Panc1 (cell line): ENCODE measurements around the gene RUNX3. TPM values are rescaled to one million over a fixed set of nuclear protein-coding genes. Genes with fewer than 3 reads are reported as not detected.

Experiments used
- ATAC-seq: fragments of 200-7000 bp; cut with Tn5 transposase; 2 replicates; pipeline ENCODE4 v1.9.1; 2020; ENCODE audit warnings: mild to moderate bottlenecking, moderate library complexity
- BruUV-seq: library from RNA; stranded (reverse); fragments of 400-500 nt; replicated peaks from 2 replicates; lab custom pipeline; 2021; lab: Mats Ljungman, UMichigan
- CTCF ChIA-PET: fragments of 300-600 bp; sonication (Branson Sonifier 250); formaldehyde crosslinking; loops from one replicate; lab custom pipeline; 2022; ENCODE audit warnings: antibody characterized with exemption; lab: Charles Lee
- POLR2A ChIA-PET: fragments of 300-600 bp; sonication (Branson Sonifier 250); formaldehyde crosslinking; loops from one replicate; lab custom pipeline; 2022; ENCODE audit warnings: antibody characterized with exemption; lab: Charles Lee
- DNase-seq: peaks from one replicate; pipeline ENCODE4 v3.0.0-alpha.2; 2010; ENCODE audit warnings: low read depth, low spot score
- H3K27ac ChIP-seq: 2 replicates; pipeline ENCODE4 v1.5.1; 2011; ENCODE audit warnings: mild to moderate bottlenecking, low read length, inconsistent platforms
- H3K27me3 ChIP-seq: fragments of 200-500 bp; sonication (Bioruptor generic); 2 replicates; pipeline ENCODE4 v1.6.0; 2014; ENCODE audit warnings: low read length, inconsistent platforms; ENCODE audit not compliant: control insufficient read depth, insufficient read depth
- H3K36me3 ChIP-seq: fragments of 200-500 bp; sonication (Bioruptor generic); 2 replicates; pipeline ENCODE4 v1.5.1; 2014; ENCODE audit warnings: inconsistent platforms, mild to moderate bottlenecking, low read length, moderate library complexity; ENCODE audit not compliant: control insufficient read depth, insufficient read depth
- H3K4me1 ChIP-seq: 2 replicates; pipeline ENCODE4 v1.5.1; 2011; ENCODE audit warnings: inconsistent platforms, mild to moderate bottlenecking, low read length, moderate library complexity; ENCODE audit not compliant: control insufficient read depth, insufficient read depth
- H3K4me3 ChIP-seq, 2 experiments: 2 replicates each; pipeline ENCODE4 v1.5.1; 2011 to 2012; ENCODE audit warnings: low read depth in 2 of 2, low read length in 2 of 2, mild to moderate bottlenecking in 2 of 2, inconsistent platforms in 1 of 2, moderate library complexity in 1 of 2
- H3K9me3 ChIP-seq: fragments of 200-500 bp; sonication (Bioruptor generic); 2 replicates; pipeline ENCODE4 v1.5.1; 2014; ENCODE audit warnings: low read depth, mild to moderate bottlenecking, inconsistent platforms, low read length, moderate library complexity; ENCODE audit not compliant: control insufficient read depth, insufficient read depth
- CTCF ChIP-seq: fragments of 450-650 bp; IDR thresholded peaks from 2 replicates; pipeline ENCODE4 v1.5.1; 2017; ENCODE audit warnings: mild to moderate bottlenecking
- POLR2AphosphoS5 ChIP-seq: IDR thresholded peaks from 2 replicates; pipeline ENCODE4 v1.6.1; 2012; ENCODE audit warnings: mild to moderate bottlenecking, low read depth, low read length, moderate library complexity
- SIN3A ChIP-seq: IDR thresholded peaks from 2 replicates; pipeline ENCODE4 v1.6.1; 2012; ENCODE audit warnings: low read depth, mild to moderate bottlenecking, low read length, moderate library complexity, borderline replicate concordance; ENCODE audit not compliant: insufficient read depth
- TCF7L2 ChIP-seq: IDR thresholded peaks from 2 replicates; pipeline ENCODE4 v1.6.1; 2011; ENCODE audit warnings: mild to moderate bottlenecking, low read depth, low read length, inconsistent platforms
- in situ Hi-C: cut with HindIII; loops from 2 replicates; pipeline ENCODE4 v1.10.0; 2016; ENCODE audit warnings: low sequenced_read_pairs, low pct_unique_long_range_greater_than_20kb
- intact Hi-C: fragments of 100-400 bp; cut with micrococcal nuclease; formaldehyde crosslinking; loops from one replicate; pipeline ENCODE4 v1.10.0; 2022; ENCODE audit not compliant: unreplicated experiment
- total RNA-seq: library from RNA; stranded (reverse); gene quantifications from one replicate; pipeline ENCODE4 v1.2.1, GENCODE V29; 2021; ENCODE audit not compliant: unreplicated experiment
- TF ChIP-seq, protein P1 (sequence below), 2 experiments: IDR thresholded peaks; 2 replicates each; pipeline ENCODE4 v1.6.1; 2011 to 2012; ENCODE audit warnings: low read depth in 2 of 2, control low read depth in 1 of 2, low read length in 1 of 2, mild to moderate bottlenecking in 1 of 2, moderate library complexity in 1 of 2; ENCODE audit not compliant: insufficient read depth in 1 of 2

RUNX3 gene
- total RNA-seq, 1 experiment from 2014 or later, result 0.10 TPM

DNA sequence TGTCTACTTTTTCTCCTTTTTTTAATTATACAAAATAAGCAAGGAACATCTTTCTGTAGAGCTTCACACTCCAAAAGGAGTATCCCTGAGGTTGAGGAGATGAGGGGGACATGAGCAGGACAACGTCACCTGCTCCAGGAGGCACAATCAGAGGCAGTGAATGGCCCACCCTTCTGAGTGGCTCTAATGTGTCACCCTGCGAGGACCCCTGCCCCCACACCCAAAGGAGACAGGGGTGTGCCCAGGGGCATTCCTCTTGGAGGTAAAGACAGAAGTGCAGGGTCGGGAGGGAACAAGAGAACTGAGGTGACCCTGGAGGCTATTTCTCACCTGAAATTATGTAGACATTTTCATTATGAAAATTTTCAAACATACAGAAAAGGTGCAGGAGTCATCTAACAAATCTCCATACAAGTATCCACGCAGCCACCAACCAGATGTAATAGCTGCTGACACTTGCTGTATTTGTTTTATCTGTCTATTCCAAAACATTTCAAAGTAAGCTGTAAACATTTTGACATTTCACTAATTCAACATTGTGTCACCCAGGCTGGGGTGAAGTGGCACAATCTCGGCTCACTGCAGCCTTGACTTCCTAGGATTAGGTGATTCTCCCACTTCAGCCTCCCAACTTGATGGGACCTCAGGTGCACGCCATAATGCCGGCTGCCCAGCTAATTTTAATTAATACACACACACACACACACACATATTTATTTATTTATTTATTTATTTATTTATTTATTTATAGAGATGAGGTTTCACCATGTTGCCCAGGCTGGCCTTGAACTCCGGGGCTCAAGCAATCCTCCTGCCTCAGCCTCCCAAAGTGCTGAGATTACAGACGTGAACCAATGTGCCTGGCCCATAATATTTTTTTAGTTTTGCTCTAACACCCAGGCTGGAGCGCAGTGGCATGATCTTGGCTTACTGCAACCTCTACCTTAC is 70.7 kb downstream of the RUNX3 start:
- Histone ChIP-seq H3K4me3 (no peak overlapping the region), H3K27me3 (no peaks in the 10 kb centered on the region), H3K36me3 (no peaks in the 10 kb centered on the region), H3K4me1 (no peaks in the 10 kb centered on the region; the same call in 1 of the 2 replicates), H3K9me3 (no peaks in the 10 kb centered on the region), H3K27ac (no peak overlapping the region)
- ATAC-seq (no peak), DNase-seq (no peak)
- in situ Hi-C loops, result no loop called here
- no TSS peak for BruUV-seq
- CTCF ChIA-PET, result no interaction called here
- intact Hi-C loops, result no loop called here
- POLR2A ChIA-PET, result no interaction called here
- no peak for TF ChIP-seq SIN3A
- no peak for TF ChIP-seq TCF7L2
- TF ChIP-seq, protein P1, sequence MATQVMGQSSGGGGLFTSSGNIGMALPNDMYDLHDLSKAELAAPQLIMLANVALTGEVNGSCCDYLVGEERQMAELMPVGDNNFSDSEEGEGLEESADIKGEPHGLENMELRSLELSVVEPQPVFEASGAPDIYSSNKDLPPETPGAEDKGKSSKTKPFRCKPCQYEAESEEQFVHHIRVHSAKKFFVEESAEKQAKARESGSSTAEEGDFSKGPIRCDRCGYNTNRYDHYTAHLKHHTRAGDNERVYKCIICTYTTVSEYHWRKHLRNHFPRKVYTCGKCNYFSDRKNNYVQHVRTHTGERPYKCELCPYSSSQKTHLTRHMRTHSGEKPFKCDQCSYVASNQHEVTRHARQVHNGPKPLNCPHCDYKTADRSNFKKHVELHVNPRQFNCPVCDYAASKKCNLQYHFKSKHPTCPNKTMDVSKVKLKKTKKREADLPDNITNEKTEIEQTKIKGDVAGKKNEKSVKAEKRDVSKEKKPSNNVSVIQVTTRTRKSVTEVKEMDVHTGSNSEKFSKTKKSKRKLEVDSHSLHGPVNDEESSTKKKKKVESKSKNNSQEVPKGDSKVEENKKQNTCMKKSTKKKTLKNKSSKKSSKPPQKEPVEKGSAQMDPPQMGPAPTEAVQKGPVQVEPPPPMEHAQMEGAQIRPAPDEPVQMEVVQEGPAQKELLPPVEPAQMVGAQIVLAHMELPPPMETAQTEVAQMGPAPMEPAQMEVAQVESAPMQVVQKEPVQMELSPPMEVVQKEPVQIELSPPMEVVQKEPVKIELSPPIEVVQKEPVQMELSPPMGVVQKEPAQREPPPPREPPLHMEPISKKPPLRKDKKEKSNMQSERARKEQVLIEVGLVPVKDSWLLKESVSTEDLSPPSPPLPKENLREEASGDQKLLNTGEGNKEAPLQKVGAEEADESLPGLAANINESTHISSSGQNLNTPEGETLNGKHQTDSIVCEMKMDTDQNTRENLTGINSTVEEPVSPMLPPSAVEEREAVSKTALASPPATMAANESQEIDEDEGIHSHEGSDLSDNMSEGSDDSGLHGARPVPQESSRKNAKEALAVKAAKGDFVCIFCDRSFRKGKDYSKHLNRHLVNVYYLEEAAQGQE (IDR thresholded peaks at IDR 0.05; ENCODE audit: insufficient read depth in 1 of 2, low read depth in 2 of 2, low read length in 1 of 2), result no peak
- no peak for TF ChIP-seq CTCF
- no peak for TF ChIP-seq POLR2AphosphoS5

- ATAC-seq (no peak), DNase-seq (no peak)
- H3K9me3 ChIP-seq, result no peaks in the 10 kb centered on the region
- intact Hi-C loops (no loop called here), in situ Hi-C loops (no loop called here)
- no peak overlapping the region for H3K27ac ChIP-seq
- POLR2A ChIA-PET, result no interaction called here
- H3K4me1 ChIP-seq, result no peaks in the 10 kb centered on the region; the same call in 1 of the 2 replicates
- no peaks in the 10 kb centered on the region for H3K27me3 ChIP-seq
- H3K36me3 ChIP-seq, result no peaks in the 10 kb centered on the region
- no peak overlapping the region for H3K4me3 ChIP-seq
- CTCF ChIA-PET, result no interaction called here
- BruUV-seq, result no TSS peak
- TF ChIP-seq TCF7L2, result no peak
- no peak for TF ChIP-seq POLR2AphosphoS5
- TF ChIP-seq CTCF, result no peak
- TF ChIP-seq SIN3A, result no peak
- TF ChIP-seq, protein P1 (IDR thresholded peaks at IDR 0.05; ENCODE audit: insufficient read depth in 1 of 2, low read depth in 2 of 2, low read length in 1 of 2), result no peak
These were observed 71.8 kb downstream of the RUNX3 start for GRCh38 chr1:24858277-24858676.
